ELF-1 (cell line): ENCODE measurements around the gene SNAP47.

Experiments used
- DNase-seq: peaks from one replicate; pipeline ENCODE4 v3.0.0-alpha.2; 2016; ENCODE audit warnings: low read depth, low spot score

Gene SNAP47

DNA sequence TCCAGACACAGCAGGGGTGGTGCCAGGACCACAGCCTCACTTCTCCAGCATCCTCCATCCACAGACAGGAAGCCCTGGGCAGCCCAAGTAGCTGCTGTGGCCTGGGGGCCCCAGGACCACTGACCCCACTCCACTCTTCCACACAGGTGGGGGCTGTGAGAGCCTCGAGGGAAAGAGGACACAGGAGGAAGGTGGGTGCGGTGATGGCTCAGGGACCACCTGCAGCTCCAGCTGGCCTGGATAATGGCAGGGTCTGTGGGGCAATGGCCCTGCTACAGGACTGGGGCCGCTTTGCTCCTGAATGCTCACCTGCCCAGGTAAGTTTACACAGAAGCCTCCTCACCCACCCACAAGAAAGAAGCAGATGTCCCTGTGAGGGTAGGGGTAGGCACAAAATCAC is 61.9 kb downstream of the SNAP47 start:
- no peak for DNase-seq

DNA sequence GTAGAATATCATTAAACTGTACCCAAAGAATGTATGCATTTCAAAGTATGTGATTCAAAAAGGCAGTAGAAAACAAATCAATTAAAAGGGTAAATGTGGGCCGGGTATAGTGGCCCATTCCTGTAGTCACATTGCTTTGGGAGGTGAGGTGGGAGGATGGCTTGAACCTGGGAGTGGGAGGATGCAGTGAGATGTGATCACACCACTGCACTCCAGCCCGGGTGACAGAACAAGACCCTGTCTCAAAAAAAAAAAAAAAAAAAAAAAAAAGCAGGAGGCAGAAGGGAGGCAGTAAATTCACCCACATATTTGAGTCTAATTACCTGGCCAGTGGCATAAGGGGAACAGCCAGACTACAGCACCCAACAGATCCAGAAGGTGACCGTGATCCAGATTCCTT is 62.4 kb downstream of the SNAP47 start:
- DNase-seq, result no peak

DNA sequence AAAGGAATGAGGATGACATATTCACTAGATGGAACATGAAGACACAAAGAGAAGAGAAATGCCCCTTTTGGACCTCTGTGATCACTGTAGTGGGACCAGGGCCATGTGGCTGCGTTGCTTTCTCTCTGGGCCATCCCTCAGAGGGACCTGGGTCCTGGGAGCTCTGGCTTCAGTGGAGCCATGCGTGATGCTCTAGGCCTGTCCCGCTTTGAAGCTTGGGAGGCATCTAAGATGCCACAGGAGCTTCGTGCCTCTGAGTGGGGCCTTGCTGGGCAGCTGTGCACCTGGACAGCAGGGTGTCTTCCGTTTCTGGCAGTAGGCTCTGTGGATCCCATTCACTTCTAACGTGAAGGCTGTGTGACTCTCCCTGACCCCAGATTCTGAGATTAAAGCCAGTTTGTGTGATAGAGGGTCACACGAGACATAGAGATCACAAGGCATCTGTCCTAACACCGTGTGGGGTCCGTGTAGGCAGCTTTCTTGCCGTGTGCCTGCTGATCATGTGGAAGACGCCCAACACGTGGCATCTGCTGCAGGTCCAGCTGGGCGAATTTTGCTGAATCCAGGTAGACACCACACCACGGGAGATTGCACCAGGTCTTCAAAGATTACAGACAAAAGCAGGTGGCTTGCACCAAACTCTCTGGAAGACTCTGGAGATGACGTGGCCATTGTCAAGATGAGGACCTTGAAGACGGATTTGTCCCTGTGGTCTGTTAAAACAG is 63.0 kb downstream of the SNAP47 start:
- DNase-seq, result no peak

DNA sequence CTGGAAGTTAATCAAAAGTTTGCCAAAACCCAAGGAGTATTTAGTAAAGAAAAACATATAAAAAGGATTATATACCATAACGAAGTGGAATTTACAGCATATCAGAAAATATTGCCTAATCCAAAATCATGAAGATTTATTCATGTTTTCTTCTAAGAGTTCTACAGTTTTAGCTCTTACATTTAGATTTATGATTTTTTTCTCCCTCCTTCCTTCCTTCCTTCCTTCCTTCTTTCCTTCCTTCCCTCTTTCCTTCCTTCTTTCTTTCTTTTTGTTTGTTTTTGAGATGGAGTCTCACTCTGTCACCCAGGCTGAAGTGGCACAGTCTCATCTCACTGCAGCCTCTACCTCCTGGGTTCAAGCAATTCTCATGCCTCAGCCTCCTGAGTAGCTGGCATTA is 64.5 kb downstream of the SNAP47 start:
- no peak for DNase-seq

DNA sequence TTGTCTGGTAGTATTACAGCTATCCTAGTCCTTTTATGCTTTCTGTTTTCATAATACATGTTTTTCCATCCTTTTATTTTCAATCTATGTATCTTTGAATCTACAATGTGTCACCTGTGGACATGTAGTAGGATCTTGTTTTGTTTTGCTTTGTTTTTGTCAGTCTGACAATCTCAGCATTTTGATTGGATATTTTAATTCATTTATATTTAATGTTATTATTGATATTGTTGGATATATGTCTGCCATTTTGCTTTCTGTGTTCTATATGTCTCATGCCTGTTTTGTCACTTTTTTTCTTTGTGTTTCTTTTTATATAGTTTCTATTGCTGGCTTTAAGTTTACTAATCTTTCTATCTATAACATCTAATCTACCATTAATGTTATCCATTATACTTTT is 68.7 kb downstream of the SNAP47 start:
- no peak for DNase-seq

DNA sequence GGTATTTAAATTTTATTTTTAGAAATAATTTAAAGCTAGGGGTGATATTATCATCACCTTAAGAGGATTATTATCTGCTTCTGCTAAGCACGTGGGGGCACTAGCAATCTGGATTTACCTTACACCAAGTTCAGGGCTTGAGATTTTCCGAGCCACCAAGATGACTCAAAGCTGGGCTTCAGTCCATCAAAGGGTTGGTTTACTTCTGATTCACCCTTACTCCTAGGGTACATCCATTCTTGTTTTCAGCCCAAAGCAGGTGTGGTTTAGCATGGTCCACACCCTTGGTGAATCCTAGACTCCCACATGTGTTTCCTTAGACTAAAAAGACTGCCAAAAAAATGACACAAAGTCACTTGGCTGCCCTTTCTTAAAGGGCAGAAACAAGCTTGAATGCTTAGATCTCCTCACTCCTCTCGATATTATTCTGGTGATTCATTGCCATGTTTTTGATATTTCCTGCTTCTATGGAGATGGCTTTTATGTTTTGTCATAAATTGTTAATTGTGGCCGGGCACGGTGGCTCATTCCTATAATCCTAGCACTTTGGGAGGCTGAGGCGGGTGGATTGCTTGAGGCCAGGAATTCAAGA is 70.5 kb downstream of the SNAP47 start:
- DNase-seq, result no peak

DNA sequence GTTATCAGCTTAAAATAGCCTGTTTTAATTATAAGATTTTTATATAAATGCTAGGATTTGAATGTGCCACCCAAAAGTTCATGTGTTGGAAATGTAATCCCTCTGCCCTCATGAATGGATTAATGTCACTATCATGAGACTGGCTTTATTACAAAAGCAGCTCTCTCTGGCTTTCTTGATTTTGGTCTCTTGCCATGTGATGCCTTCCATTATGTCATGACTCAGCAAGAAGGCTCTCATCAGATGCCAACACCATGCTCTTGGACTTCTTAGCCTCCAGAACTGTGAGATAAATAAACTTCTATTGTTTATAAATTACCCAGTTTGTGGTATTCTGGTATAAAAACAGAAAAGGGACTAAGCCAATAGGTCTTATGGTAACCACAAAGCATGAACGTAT is 73.3 kb downstream of the SNAP47 start:
- no peak for DNase-seq

DNA sequence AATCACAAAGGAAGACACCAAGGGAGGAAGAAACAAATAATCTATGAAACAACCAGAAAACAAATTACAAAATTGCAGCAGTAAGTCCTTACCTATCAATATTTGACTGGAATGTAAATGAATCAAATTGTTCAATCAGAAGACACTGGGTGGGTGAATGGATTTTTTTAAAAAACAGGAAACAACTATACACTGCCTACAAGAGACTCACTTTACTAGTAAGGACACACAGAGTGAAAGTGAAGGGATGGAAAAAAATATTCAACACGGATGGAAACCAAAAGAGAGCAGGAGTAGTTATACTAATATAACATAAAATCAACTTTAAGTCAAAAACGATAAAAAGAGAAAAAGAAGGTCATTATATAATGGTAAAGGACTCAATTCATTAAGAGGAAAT is 73.8 kb downstream of the SNAP47 start:
- DNase-seq, result no peak

DNA sequence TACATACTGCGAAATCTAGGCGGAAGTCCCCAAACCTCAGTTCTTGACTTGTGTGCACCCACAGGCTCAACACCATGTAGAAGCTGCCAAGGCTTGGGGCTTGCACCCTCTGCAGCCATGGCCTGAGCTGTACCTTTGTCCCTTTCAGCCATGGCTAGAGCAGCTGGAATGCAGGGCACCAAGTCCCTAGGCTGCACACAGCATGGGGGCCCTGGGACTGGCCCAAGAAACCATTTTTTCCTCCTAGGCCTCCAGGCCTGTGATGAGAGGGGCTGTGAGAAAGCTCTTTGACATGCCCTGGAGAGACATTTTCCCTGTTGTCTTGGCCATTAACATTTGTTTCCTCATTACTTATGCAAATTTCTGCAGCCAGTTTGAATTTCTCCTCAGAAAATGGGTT is 78.7 kb downstream of the SNAP47 start:
- no peak for DNase-seq

DNA sequence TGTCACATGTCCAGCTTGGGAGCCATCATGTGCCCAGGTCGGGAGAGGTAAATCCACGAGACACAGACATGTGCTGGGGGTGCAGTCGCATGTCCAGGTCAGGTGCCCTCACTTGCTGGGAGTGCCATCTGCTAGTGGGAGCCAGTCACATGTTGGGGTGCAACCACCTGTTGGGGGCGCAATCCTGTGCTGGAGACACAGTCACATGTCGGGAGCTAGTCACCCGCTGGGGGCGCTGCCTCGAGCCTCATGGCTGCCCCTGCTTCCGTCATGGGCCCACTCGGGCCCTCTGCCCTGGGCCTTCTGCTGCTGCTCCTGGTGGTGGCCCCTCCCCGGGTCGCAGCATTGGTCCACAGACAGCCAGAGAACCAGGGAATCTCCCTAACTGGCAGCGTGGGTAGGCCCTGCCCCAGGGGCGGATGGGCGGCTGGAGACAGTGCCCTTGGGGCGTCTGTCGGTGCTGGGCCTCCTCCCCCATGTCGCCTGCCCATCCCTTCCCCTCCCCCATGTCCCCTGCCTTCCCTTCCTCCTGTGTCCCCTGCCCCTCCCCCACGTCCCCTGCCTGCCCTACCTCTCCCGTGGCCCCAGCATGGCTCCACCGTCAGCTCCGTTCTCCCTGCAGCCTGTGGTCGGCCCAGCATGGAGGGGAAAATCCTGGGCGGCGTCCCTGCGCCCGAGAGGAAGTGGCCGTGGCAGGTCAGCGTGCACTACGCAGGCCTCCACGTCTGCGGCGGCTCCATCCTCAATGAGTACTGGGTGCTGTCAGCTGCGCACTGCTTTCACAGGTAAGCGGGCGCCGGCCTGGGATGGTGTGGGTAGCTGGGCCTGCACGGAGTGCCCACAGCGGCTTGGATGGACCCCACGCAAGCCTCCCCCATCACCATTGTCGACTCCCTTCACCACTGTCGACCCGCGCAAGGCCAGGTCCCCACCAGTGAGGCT is 80.5 kb downstream of the SNAP47 start, which contains the start of gene PRSS38:
TSS of gene PRSS38 (plus strand) at position 208 of the 942 bp plus-strand sequence. CDS start at position 250, 42 bp downstream.
- DNase-seq, result no peak

DNA sequence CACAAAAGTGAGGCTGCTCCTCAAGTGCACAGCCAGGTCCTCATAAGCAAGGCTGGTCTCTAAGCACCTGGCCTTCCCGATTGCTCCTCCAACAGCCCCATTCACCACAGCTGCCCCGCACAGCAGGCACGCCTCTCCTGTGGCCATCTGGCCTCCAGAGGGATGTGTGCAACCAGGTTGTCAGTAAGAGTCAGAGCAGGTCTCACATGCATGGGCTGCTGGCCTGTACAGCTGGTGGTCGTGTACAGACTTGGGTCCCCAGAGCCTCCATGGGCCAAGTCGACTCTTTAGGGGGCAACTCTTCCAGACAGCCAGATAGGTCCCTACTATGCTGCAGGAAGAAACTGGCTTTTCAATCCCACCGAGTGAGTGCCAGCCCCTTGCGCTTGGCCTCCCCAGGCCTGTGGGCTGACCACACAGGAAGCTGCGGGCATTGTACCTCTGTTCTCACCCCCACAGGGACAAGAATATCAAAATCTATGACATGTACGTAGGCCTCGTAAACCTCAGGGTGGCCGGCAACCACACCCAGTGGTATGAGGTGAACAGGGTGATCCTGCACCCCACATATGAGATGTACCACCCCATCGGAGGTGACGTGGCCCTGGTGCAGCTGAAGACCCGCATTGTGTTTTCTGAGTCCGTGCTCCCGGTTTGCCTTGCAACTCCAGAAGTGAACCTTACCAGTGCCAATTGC is 81.7 kb downstream of the SNAP47 start:
- no peak for DNase-seq

DNA sequence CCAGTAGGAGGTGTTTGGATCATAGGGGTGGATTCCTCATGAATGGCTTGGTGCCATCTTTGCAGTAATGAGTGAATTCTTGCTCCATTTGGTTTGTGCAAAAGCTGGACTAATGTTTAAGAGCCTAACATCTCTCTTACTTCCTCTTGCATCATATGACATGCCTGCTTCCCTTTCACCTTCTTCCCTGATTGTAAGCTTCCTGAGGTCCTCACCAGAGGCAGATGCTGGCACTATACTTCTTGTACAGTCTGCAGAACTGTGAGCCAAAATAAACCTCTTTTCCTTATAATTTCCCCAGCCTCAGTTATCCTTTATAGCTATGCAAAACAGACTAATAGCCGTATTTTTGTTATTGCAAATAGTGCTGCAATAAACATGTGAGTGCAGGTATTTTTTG is 88.3 kb downstream of the SNAP47 start:
- DNase-seq, result no peak

DNA sequence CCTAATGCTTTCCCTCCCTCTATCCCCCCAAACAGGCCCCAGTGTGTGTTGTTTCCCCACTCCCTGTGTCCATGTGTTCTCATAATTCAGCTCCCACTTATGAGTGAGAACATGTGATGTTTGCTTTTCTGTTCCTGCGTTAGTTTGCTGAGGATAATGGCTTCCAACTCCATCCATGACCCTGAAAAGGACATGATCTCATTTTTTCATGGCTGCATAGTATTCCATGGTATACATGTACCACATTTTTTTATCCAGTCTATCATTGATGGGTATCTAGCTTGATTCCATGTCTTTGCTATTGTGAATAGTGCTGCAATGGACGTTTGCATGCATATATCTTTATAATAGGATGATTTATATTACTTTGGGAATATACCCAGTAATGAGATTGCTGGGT is 89.0 kb downstream of the SNAP47 start:
- no peak for DNase-seq

DNA sequence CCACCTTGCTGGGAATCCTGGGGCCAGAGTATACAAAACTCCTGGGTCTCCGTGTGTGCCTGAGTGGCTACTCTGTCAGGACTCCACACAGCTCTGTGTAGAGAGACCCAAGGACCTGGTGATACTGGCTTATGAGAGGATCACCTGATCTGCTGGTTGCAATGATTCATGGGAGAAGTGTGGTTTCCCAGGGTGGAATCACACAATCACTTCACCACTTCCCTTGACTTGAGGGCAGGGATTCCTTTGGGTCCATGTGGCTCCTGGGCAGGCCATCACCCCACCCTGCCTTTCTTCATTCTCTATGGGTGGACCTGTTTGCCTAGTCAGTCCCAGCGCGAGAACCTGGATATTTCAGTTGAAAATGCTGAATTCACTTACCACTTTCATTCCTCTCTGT is 93.6 kb downstream of the SNAP47 start:
- no peak for DNase-seq
